ENCODE data around the gene GJD3. TPM values are rescaled to one million over a fixed set of nuclear protein-coding genes. Genes with fewer than 3 reads are reported as not detected.
A peak's percentile ranks its signal among the peaks of the same experiment; 100 is the strongest.

GJD3 gene
- polyA plus RNA-seq, 3 donors: not detected

DNA sequence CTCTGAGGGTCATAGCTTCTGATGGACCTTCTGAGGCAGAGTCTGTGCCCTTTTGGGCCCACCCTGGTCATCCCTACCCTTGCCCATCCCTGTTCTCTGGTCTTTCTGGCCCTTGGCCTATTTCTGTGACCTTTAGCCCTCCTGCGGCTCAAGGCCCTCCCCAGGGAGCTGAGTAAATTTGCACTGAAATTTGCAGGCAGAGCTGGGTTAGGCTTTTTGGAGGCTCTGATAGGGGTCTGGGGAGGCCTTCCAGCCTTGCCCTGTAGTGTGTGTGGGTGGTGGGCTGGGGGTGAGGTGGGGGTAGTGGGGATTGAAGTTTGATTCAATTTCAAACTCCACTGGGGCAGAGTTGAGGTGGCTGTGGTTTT lies 37.7 kb downstream of the GJD3 start:
- peaks cover 85% of the 10 kb centered on the region for H3K4me1 Mint-ChIP-seq
- DNase-seq: no peak
- Histone ChIP-seq H2AFZ (ENCODE audit: insufficient read depth, low read depth, low read length, poor library complexity, severe bottlenecking) (no peak overlapping the region), H3K36me3 (replicated peaks in 1 of 2; ENCODE audit: control insufficient read depth in 1 of 2, insufficient read depth in 2 of 2, low read length in 2 of 2) (peaks cover 12 to 13% of the 10 kb centered on the region in 2 donors), H3K27ac (ENCODE audit: low read depth in 1 of 2, low read length in 2 of 2) (peak overlapping the region; percentile 99 to 100), H3K9ac (ENCODE audit: insufficient read depth, low read length, poor library complexity, severe bottlenecking) (peak overlapping the region; percentile 74), H3K4me3 (replicated peaks in 1 of 3; ENCODE audit: low read depth in 2 of 3, low read length in 3 of 3) (peak overlapping the region in 2 of 3 experiments; percentile 13 to 69), H3K27me3 (ENCODE audit: control insufficient read depth in 2 of 2, insufficient read depth in 2 of 2, low read length in 2 of 2) (no peaks in the 10 kb centered on the region), H3K9me3 (replicated peaks in 1 of 2; ENCODE audit: control insufficient read depth in 1 of 2, insufficient read depth in 1 of 2, low read length in 2 of 2) (no peaks in the 10 kb centered on the region), H3K4me2 (replicated peaks; ENCODE audit: extremely low read depth, low read length, poor library complexity, severe bottlenecking) (peak overlapping the region; percentile 70), H4K20me1 (ENCODE audit: insufficient read depth, low read length) (peaks cover 6% of the 10 kb centered on the region), H3K4me1 (ENCODE audit: control insufficient read depth in 1 of 2, insufficient read depth in 2 of 2, low read length in 2 of 2) (peaks cover 90% of the 10 kb centered on the region in 2 donors), H3K79me2 (ENCODE audit: insufficient read depth, low read length) (peaks cover 99% of the 10 kb centered on the region)
- no CpG with 5 or more reads among the region's 1 CpG for WGBS (ENCODE audit: insufficient coverage)
- TF ChIP-seq, protein P1, sequence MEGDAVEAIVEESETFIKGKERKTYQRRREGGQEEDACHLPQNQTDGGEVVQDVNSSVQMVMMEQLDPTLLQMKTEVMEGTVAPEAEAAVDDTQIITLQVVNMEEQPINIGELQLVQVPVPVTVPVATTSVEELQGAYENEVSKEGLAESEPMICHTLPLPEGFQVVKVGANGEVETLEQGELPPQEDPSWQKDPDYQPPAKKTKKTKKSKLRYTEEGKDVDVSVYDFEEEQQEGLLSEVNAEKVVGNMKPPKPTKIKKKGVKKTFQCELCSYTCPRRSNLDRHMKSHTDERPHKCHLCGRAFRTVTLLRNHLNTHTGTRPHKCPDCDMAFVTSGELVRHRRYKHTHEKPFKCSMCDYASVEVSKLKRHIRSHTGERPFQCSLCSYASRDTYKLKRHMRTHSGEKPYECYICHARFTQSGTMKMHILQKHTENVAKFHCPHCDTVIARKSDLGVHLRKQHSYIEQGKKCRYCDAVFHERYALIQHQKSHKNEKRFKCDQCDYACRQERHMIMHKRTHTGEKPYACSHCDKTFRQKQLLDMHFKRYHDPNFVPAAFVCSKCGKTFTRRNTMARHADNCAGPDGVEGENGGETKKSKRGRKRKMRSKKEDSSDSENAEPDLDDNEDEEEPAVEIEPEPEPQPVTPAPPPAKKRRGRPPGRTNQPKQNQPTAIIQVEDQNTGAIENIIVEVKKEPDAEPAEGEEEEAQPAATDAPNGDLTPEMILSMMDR (IDR thresholded peaks at IDR 0.05): no peak
- no peaks in the 10 kb centered on the region for H3K9me3 Mint-ChIP-seq
- peaks cover 0 to 7% (median 4%) of the 10 kb centered on the region in 3 donors for H3K27me3 Mint-ChIP-seq (ENCODE audit: low read depth in 3 of 3)
- H3K27ac Mint-ChIP-seq: peak overlapping the region; percentile 96 to 100 (median 100)
- peaks cover 30 to 52% of the 10 kb centered on the region in 2 donors for H3K36me3 Mint-ChIP-seq
- H3K4me3 Mint-ChIP-seq: peak overlapping the region; percentile 77 to 82
- intact Hi-C loops (cut with micrococcal nuclease): no loop called here

GRCh38 chr17:40326014-40326831 lies 38.3 kb downstream of the GJD3 start:
- H3K4me3 Mint-ChIP-seq: peak overlapping the region; percentile 77 to 82
- H3K9me3 ChIP-seq (replicated peaks in 1 of 2; ENCODE audit: control insufficient read depth in 1 of 2, insufficient read depth in 1 of 2, low read length in 2 of 2): no peaks in the 10 kb centered on the region
- no peaks in the 10 kb centered on the region for H3K27me3 ChIP-seq (ENCODE audit: control insufficient read depth in 2 of 2, insufficient read depth in 2 of 2, low read length in 2 of 2)
- peaks cover 90% of the 10 kb centered on the region in 2 donors for H3K4me1 ChIP-seq (ENCODE audit: control insufficient read depth in 1 of 2, insufficient read depth in 2 of 2, low read length in 2 of 2)
- WGBS (ENCODE audit: insufficient coverage): 26% methylated on average over 10 of the region's 17 CpGs
- intact Hi-C loops (cut with micrococcal nuclease): no loop called here
- H2AFZ ChIP-seq (ENCODE audit: insufficient read depth, low read depth, low read length, poor library complexity, severe bottlenecking): no peak overlapping the region
- peaks cover 6 to 8% of the 10 kb centered on the region in 2 donors for H3K36me3 ChIP-seq (replicated peaks in 1 of 2; ENCODE audit: control insufficient read depth in 1 of 2, insufficient read depth in 2 of 2, low read length in 2 of 2)
- peaks cover 27 to 52% of the 10 kb centered on the region in 2 donors for H3K36me3 Mint-ChIP-seq
- peaks cover 11% of the 10 kb centered on the region for H4K20me1 ChIP-seq (ENCODE audit: insufficient read depth, low read length)
- peaks cover 81% of the 10 kb centered on the region for H3K4me1 Mint-ChIP-seq
- peak overlapping the region; percentile 99 to 100 for H3K27ac ChIP-seq (ENCODE audit: low read depth in 1 of 2, low read length in 2 of 2)
- peak overlapping the region; percentile 74 for H3K9ac ChIP-seq (ENCODE audit: insufficient read depth, low read length, poor library complexity, severe bottlenecking)
- peak overlapping the region in 2 of 3 experiments; percentile 13 to 69 for H3K4me3 ChIP-seq (replicated peaks in 1 of 3; ENCODE audit: low read depth in 2 of 3, low read length in 3 of 3)
- H3K27me3 Mint-ChIP-seq (ENCODE audit: low read depth in 3 of 3): peaks cover 0 to 7% (median 4%) of the 10 kb centered on the region in 3 donors
- DNase-seq: peak; percentile 82 to 87 (median 87)
- peak overlapping the region; percentile 96 to 100 (median 100) for H3K27ac Mint-ChIP-seq
- H3K9me3 Mint-ChIP-seq: no peaks in the 10 kb centered on the region
- TF ChIP-seq, protein P1 (IDR thresholded peaks at IDR 0.05): no peak
- peak overlapping the region; percentile 70 for H3K4me2 ChIP-seq (replicated peaks; ENCODE audit: extremely low read depth, low read length, poor library complexity, severe bottlenecking)
- H3K79me2 ChIP-seq (ENCODE audit: insufficient read depth, low read length): peaks cover 99% of the 10 kb centered on the region

Measured in CD14-positive monocyte (primary cell).